HepG2 (cell line): ENCODE measurements around the gene MTHFD2L. TPM values are rescaled to one million over a fixed set of nuclear protein-coding genes. Genes with fewer than 3 reads are reported as not detected.
A peak's percentile ranks its signal among the peaks of the same experiment; 100 is the strongest.

Experiments
- ADNP ChIP-seq: sonication (generic); formaldehyde crosslinking; IDR thresholded peaks from 2 replicates; pipeline ENCODE4 v1.4.0; 2020; ENCODE audit warnings: missing genetic modification reagents
- ATF4 ChIP-seq, 2 experiments: fragments of 450-650 bp in 1 of 2; sonication (generic) in 1 of 2; formaldehyde crosslinking; IDR thresholded peaks; 2 replicates each; pipeline versions ENCODE4 v1.5.0 to v1.8.0; 2020 to 2022; ENCODE audit warnings: mild to moderate bottlenecking in 1 of 2, missing genetic modification reagents in 1 of 2
- CEBPB ChIP-seq: IDR thresholded peaks from 2 replicates; pipeline ENCODE4 v1.6.1; 2011; ENCODE audit warnings: low read depth, low read length, improper control_type of control experiment, borderline replicate concordance
- CEBPG ChIP-seq: IDR thresholded peaks from 2 replicates; pipeline ENCODE4 v1.6.1; 2016
- CREB3 ChIP-seq: sonication (generic); formaldehyde crosslinking; IDR thresholded peaks from 2 replicates; pipeline ENCODE4 v1.5.0; 2020; ENCODE audit warnings: missing genetic modification reagents
- CREM ChIP-seq, 2 experiments: sonication (generic) in 1 of 2; formaldehyde crosslinking in 1 of 2; IDR thresholded peaks; 2 replicates each; pipeline versions ENCODE4 v1.4.0 to v1.6.1; 2016 to 2020; ENCODE audit warnings: antibody characterized with exemption in 1 of 2, mild to moderate bottlenecking in 1 of 2, missing genetic modification reagents in 1 of 2
- FOSL2 ChIP-seq: sonication (generic); formaldehyde crosslinking; IDR thresholded peaks from 2 replicates; pipeline ENCODE4 v1.4.0; 2020; ENCODE audit warnings: missing genetic modification reagents
- FOXK1 ChIP-seq: sonication (generic); formaldehyde crosslinking; IDR thresholded peaks from 2 replicates; pipeline ENCODE4 v1.4.0; 2020; ENCODE audit warnings: low read depth, missing genetic modification reagents, borderline replicate concordance
- FOXP1 ChIP-seq, 2 experiments: fragments of 450-650 bp in 1 of 2; IDR thresholded peaks; 2 replicates each; pipeline ENCODE4 v1.6.1; 2017 to 2018; ENCODE audit warnings: antibody characterized with exemption in 1 of 2
- HINFP ChIP-seq: sonication (generic); formaldehyde crosslinking; IDR thresholded peaks from 2 replicates; pipeline ENCODE4 v1.4.0; 2020; ENCODE audit warnings: low read depth, mild to moderate bottlenecking, missing genetic modification reagents
- KDM6A ChIP-seq: IDR thresholded peaks from 2 replicates; pipeline ENCODE4 v1.6.1; 2016; ENCODE audit warnings: low read depth
- NCOA2 ChIP-seq: sonication (generic); formaldehyde crosslinking; IDR thresholded peaks from 2 replicates; pipeline ENCODE4 v1.8.0; 2022; ENCODE audit warnings: inconsistent platforms
- PHF21A ChIP-seq: sonication (generic); formaldehyde crosslinking; IDR thresholded peaks from 2 replicates; pipeline ENCODE4 v1.5.0; 2020; ENCODE audit warnings: mild to moderate bottlenecking, missing genetic modification reagents
- POGK ChIP-seq: sonication (generic); formaldehyde crosslinking; conservative IDR thresholded peaks from 2 replicates; pipeline ENCODE4 v1.8.0; 2022; ENCODE audit warnings: mild to moderate bottlenecking, moderate library complexity, missing genetic modification reagents
- RXRB ChIP-seq: IDR thresholded peaks from 2 replicates; pipeline ENCODE4 v1.6.1; 2016; ENCODE audit warnings: borderline replicate concordance, missing genetic modification reagents, missing compliant biosample characterization
- SOX5 ChIP-seq: IDR thresholded peaks from 2 replicates; pipeline ENCODE4 v1.6.1; 2016; ENCODE audit warnings: borderline replicate concordance
- ZGPAT ChIP-seq: IDR thresholded peaks from 2 replicates; pipeline ENCODE4 v1.6.1; 2016; ENCODE audit warnings: mild to moderate bottlenecking
- ZNF292 ChIP-seq: sonication (generic); formaldehyde crosslinking; IDR thresholded peaks from 2 replicates; pipeline ENCODE4 v1.8.1; 2022; ENCODE audit warnings: mild to moderate bottlenecking, low read depth, missing genetic modification reagents, borderline replicate concordance
- ZNF331 ChIP-seq: sonication (generic); formaldehyde crosslinking; IDR thresholded peaks from 2 replicates; pipeline ENCODE4 v1.4.0; 2020; ENCODE audit warnings: missing genetic modification reagents
- ZNF552 ChIP-seq: sonication (generic); formaldehyde crosslinking; IDR thresholded peaks from 2 replicates; pipeline ENCODE4 v1.9.0; 2022; ENCODE audit warnings: missing genetic modification reagents, mild to moderate bottlenecking, borderline replicate concordance
- ZNF850 ChIP-seq: sonication (generic); formaldehyde crosslinking; conservative IDR thresholded peaks from 2 replicates; pipeline ENCODE4 v1.9.0; 2021; ENCODE audit warnings: mild to moderate bottlenecking, missing genetic modification reagents
- polyA plus RNA-seq, 8 experiments: library from polyadenylated mRNA; depleted of rRNA in 3 of 8; stranded (reverse) in 7 of 8; unstranded in 1 of 8; fragments of >200 nt; fragmentation: Illumina TruSeq in 4 of 8; extraction: Trizol in 4 of 8; gene quantifications; 2 replicates each; pipeline versions ENCODE4 v1.2.1 to v1.2.3, GENCODE V29; 2011 to 2016; ENCODE audit warnings: low read depth in 4 of 8, missing spikeins in 1 of 8, mixed read lengths in 1 of 8; ENCODE audit not compliant: insufficient read depth in 1 of 8
- total RNA-seq, 5 experiments: library from RNA; depleted of rRNA; stranded (reverse); fragments of >200 nt; fragmentation: Illumina TruSeq; extraction: Trizol; gene quantifications; 2 replicates each; pipeline ENCODE4 v1.2.3, GENCODE V29; 2016; ENCODE audit warnings: low read depth in 1 of 5

MTHFD2L gene
- total and polyA plus RNA-seq, 2 of the 13 experiments (the other 11 are each of a cell fraction or from before 2014, with no cell fraction given): 10.5 to 14.9 TPM

GRCh38 chr4:74123065-74123728, 34.7 kb upstream of the MTHFD2L start (continued):
- TF ChIP-seq POGK (CRISPR knock-in tag) (no peak), FOXP1 (IDR thresholded peaks at IDR 0.05) (no peak), FOXP1 (CRISPR knock-in tag; IDR thresholded peaks at IDR 0.05) (peak; percentile 65), ZGPAT (CRISPR knock-in tag) (peak; percentile 55; the same call in 1 of the 2 replicates), RXRB (CRISPR knock-in tag) (0 out of 2 replicates have a peak, but pooled peaks have one; percentile 10), FOSL2 (peak; percentile 65), ZNF552 (CRISPR knock-in tag) (no peak), ATF4 (CRISPR knock-in tag; IDR thresholded peaks at IDR 0.05) (peak in 1 of 2 experiments; percentile 73; a peak in 2 of 4 replicates), ZNF292 (CRISPR knock-in tag) (0 out of 2 replicates have a peak, but pooled peaks have one; percentile 20), CEBPG (CRISPR knock-in tag) (peak; percentile 66), FOXK1 (CRISPR knock-in tag) (peak; percentile 56; the same call in 1 of the 2 replicates), ADNP (CRISPR knock-in tag) (no peak), ZNF850 (CRISPR knock-in tag) (no peak), NCOA2 (CRISPR knock-in tag) (peak; percentile 68; the same call in 1 of the 2 replicates), HINFP (no peak), CREB3 (CRISPR knock-in tag) (no peak), KDM6A (CRISPR knock-in tag) (no peak), ZNF331 (CRISPR knock-in tag) (no peak), CEBPB (peak; percentile 89), PHF21A (no peak), SOX5 (peak; percentile 52; the same call in 1 of the 2 replicates), CREM (IDR thresholded peaks at IDR 0.05) (no peak; the same call in 1 of the 2 replicates), CREM (CRISPR knock-in tag; IDR thresholded peaks at IDR 0.05) (no peak)
